Cardiac muscle cell (in vitro differentiated cells and primary cell): ENCODE results near the gene TOX2. TPM values are rescaled to one million over a fixed set of nuclear protein-coding genes. Genes with fewer than 3 reads are reported as not detected.
A peak's percentile ranks its signal among the peaks of the same experiment; 100 is the strongest.

Source experiments
- DNase-seq, 2 donors: peaks; one replicate each; pipeline versions ENCODE4 v3.0.0 to v3.0.0-alpha.2; 2010 to 2017; ENCODE audit warnings: low read depth in 1 of 2, low spot score in 1 of 2
- H3K27ac ChIP-seq: fragments of 200-600 bp; sonication (generic); 2 replicates; pipeline ENCODE4 v1.5.1; 2016
- H3K27me3 ChIP-seq: fragments of 200-600 bp; sonication (generic); 2 replicates; pipeline ENCODE4 v1.6.0; 2016; ENCODE audit warnings: control low read depth
- H3K36me3 ChIP-seq: fragments of 200-600 bp; sonication (generic); 2 replicates; pipeline ENCODE4 v1.5.1; 2016; ENCODE audit warnings: control low read depth
- H3K4me1 ChIP-seq: fragments of 200-600 bp; sonication (generic); 2 replicates; pipeline ENCODE4 v1.8.1; 2017; ENCODE audit warnings: low read depth, mild to moderate bottlenecking, mixed run types
- H3K4me3 ChIP-seq: fragments of 200-600 bp; sonication (generic); 2 replicates; pipeline ENCODE4 v1.5.1; 2016; ENCODE audit warnings: mild to moderate bottlenecking
- H3K9me3 ChIP-seq: fragments of 200-600 bp; sonication (generic); 2 replicates; pipeline ENCODE4 v1.5.1; 2017; ENCODE audit warnings: low read depth, mild to moderate bottlenecking, control low read depth
- CTCF ChIP-seq: IDR thresholded peaks from 2 replicates; pipeline ENCODE4 v1.5.1; 2012; ENCODE audit warnings: low read depth, mild to moderate bottlenecking, low read length
- polyA plus RNA-seq: library from polyadenylated mRNA; unstranded; fragments of >200 nt; fragmentation: Nextera tagmentation; extraction: Ambion mirVana; gene quantifications from 2 replicates; pipeline ENCODE4 v1.2.1, GENCODE V29; 2016
- total RNA-seq: library from RNA; depleted of rRNA; stranded (reverse); fragments of >200 nt; gene quantifications from 2 replicates; pipeline ENCODE4 v1.2.3, GENCODE V29; 2016

Gene TOX2
- total and polyA plus RNA-seq, 2 experiments from 2014 or later: 0.09 to 0.32 TPM

GRCh38 chr20:44097521-44098255 is 183.0 kb downstream of the TOX2 start:
- Histone ChIP-seq H3K4me3 (no peak overlapping the region), H3K4me1 (peaks cover 12% of the 10 kb centered on the region), H3K27ac (peak overlapping the region; percentile 11), H3K36me3 (no peaks in the 10 kb centered on the region), H3K9me3 (no peaks in the 10 kb centered on the region), H3K27me3 (no peaks in the 10 kb centered on the region)
- DNase-seq: peak in 1 of 2 donors; percentile 40
- no peak for TF ChIP-seq CTCF

GRCh38 chr20:44098256-44098630 is 183.6 kb downstream of the TOX2 start:
- H3K27me3 ChIP-seq: no peaks in the 10 kb centered on the region
- peaks cover 12% of the 10 kb centered on the region for H3K4me1 ChIP-seq
- H3K27ac ChIP-seq: peak overlapping the region; percentile 11
- H3K4me3 ChIP-seq: no peak overlapping the region
- H3K36me3 ChIP-seq: no peaks in the 10 kb centered on the region
- no peak for DNase-seq
- H3K9me3 ChIP-seq: no peaks in the 10 kb centered on the region
- no peak for TF ChIP-seq CTCF

- DNase-seq: no peak
- no peaks in the 10 kb centered on the region for H3K9me3 ChIP-seq
- peaks cover 12% of the 10 kb centered on the region for H3K4me1 ChIP-seq
- TF ChIP-seq CTCF: no peak
- H3K36me3 ChIP-seq: no peaks in the 10 kb centered on the region
- H3K27ac ChIP-seq: no peak overlapping the region
- H3K27me3 ChIP-seq: no peaks in the 10 kb centered on the region
- no peak overlapping the region for H3K4me3 ChIP-seq
Measured at GRCh38 chr20:44098657-44099056, 184.0 kb downstream of the TOX2 start.

GRCh38 chr20:44099832-44100231 is 185.2 kb downstream of the TOX2 start:
- Histone ChIP-seq H3K27ac (peak overlapping the region; percentile 7), H3K27me3 (no peaks in the 10 kb centered on the region), H3K9me3 (no peaks in the 10 kb centered on the region), H3K4me3 (no peak overlapping the region), H3K36me3 (no peaks in the 10 kb centered on the region), H3K4me1 (peaks cover 14% of the 10 kb centered on the region)
- DNase-seq: no peak
- TF ChIP-seq CTCF: no peak

- no peaks in the 10 kb centered on the region for H3K27me3 ChIP-seq
- no peak for DNase-seq
- H3K36me3 ChIP-seq: no peaks in the 10 kb centered on the region
- TF ChIP-seq CTCF: no peak
- H3K4me3 ChIP-seq: no peak overlapping the region
- peaks cover 16% of the 10 kb centered on the region for H3K4me1 ChIP-seq
- no peaks in the 10 kb centered on the region for H3K9me3 ChIP-seq
- no peak overlapping the region for H3K27ac ChIP-seq
Measured at GRCh38 chr20:44102582-44102981, 187.9 kb downstream of the TOX2 start.
